Central memory CD8-positive, alpha-beta T cell (primary cell): ENCODE results near the gene PDCD4.
"Not testable (repeated sequence)": the region's sequence is repeated elsewhere in the genome, so short reads cannot be mapped to it uniquely, and the experiment has no call there.

ENCODE experiments used
- ATAC-seq: fragments of 150-1000 bp; cut with Tn5 transposase; replicated peaks from 2 replicates; pipeline ENCODE4 v1.10.0; 2022; ENCODE audit warnings: mild to moderate bottlenecking, moderate FRiP score, moderate number of reproducible peaks; ENCODE audit not compliant: poor library complexity, severe bottlenecking; ENCODE audit errors: extremely low read depth
- DNase-seq, 2 donors: peaks; one replicate each; pipeline ENCODE4 v3.0.0; 2021; ENCODE audit warnings: low spot score in 2 of 2
- H3K27ac Mint-ChIP-seq: one replicate; pipeline ENCODE4 v1.8.0; 2022; ENCODE audit warnings: low read depth, mild to moderate bottlenecking, moderate library complexity, mixed read lengths
- H3K27me3 Mint-ChIP-seq: one replicate; pipeline ENCODE4 v1.8.0; 2022; ENCODE audit warnings: mixed read lengths
- H3K36me3 Mint-ChIP-seq: one replicate; pipeline ENCODE4 v1.8.0; 2022; ENCODE audit warnings: mild to moderate bottlenecking, moderate library complexity, mixed read lengths; ENCODE audit not compliant: insufficient read depth
- H3K4me1 Mint-ChIP-seq: one replicate; pipeline ENCODE4 v1.8.0; 2022; ENCODE audit warnings: mixed read lengths
- H3K4me3 Mint-ChIP-seq: one replicate; pipeline ENCODE4 v1.8.0; 2022; ENCODE audit warnings: mild to moderate bottlenecking, moderate library complexity, mixed read lengths
- H3K9me3 Mint-ChIP-seq: one replicate; pipeline ENCODE4 v1.8.0; 2022; ENCODE audit warnings: mixed read lengths

The PDCD4 gene

DNA sequence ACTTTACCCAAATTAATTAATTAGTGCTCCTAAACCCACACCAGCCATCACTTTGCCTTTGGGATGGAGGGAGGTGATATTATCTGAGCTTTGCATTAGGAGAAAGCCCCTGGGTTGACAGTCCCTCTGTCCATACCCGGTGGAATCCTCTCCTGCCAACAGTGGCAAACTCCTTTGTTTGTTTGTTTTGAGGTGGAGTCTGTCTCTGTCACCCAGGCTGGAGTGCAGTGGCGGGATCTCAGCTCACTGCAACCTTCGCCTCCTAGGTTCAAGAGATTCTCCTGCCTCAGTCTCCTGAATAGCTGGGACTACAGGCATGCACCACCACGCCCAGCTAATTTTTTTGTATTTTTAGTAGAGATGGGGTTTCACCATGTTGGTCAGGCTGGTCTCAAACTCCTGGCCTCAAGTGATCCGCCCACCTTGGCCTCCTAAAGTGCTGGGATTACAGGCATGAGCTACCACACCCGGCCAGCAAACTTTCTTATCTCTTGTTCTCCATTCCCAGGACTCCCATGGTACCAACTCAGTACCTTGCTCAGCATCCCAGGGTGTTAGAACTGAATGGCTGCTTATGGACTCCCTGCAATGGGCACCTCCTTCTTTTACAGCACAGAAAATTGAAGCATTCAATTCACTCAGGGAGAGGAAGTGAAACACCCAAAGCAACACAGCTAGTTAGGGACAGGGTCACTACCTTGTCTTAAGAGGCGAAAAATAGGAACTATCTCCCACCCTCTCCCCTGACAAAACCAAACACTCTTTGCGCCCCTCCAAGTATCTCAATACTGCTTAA, 4.5 kb upstream of the PDCD4 start:
- peak overlapping the region; percentile 97 for H3K27ac Mint-ChIP-seq

DNA sequence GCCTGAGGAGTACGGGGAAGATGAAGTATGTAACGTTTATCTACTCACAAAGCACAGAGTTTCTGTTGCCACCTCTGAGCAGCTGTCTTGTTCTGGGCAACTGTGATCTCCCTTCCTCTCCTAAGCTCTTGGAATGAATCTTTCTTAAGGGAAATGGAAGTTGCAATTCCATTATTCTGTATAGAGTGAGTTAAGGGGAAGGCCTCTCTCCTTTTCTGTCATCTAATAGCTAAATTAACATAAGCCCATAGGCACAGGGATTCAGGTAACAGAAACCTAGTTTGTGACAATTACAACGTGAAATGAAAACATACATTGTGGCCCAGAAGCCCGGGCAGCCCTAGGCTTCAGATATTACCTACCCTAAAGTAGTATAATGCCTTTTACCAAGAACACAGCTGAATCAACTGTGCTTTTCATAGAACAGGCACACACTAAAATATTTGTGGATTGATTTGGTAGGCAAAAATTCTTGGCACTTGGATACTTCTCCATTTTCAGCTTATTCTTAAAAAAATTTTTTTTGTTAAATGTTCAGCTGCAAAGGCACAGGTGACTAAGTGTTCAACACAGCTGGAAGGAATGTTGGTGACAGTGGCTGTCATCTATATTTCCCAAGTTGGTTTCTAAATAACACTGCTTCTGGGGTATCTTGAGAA, 3.8 kb upstream of the PDCD4 start:
- Mint-ChIP-seq H3K36me3 (peaks cover 39% of the 10 kb centered on the region), H3K27ac (peak overlapping the region; percentile 97), H3K9me3 (no peaks in the 10 kb centered on the region), H3K4me1 (peaks cover 88% of the 10 kb centered on the region), H3K27me3 (no peaks in the 10 kb centered on the region), H3K4me3 (peak overlapping the region; percentile 78)
- DNase-seq (no peak), ATAC-seq (no peak)

More for the DNA sequence above, 4.5 kb upstream of the PDCD4 start:
- not testable (repeated sequence) for ATAC-seq, DNase-seq, H3K9me3 Mint-ChIP-seq, H3K27me3 Mint-ChIP-seq
- Mint-ChIP-seq H3K4me1 (peaks cover 94% of the 10 kb centered on the region), H3K36me3 (peaks cover 33% of the 10 kb centered on the region), H3K4me3 (peak overlapping the region; percentile 63)

DNA sequence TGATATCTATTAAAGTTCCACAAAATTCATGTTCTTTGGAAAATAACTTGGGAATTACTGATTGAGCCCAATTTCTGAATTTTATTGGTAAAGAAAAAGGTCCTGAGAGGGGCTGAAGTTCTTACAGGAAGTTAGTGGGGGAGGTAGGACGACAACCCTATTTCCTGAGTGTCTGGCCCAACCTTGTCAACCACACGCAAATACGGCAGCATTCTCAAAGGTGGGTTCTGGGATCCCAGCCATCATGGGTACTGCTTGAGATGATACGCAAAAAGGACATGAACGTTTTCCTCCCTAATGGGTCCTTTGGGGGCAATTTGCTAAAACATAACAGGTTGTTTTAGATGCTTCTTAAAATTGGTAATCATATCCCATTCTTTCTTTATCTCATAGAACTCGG, 2.7 kb upstream of the PDCD4 start:
- ATAC-seq: peak; percentile 26
- peaks cover 77% of the 10 kb centered on the region for H3K4me1 Mint-ChIP-seq
- peaks cover 43% of the 10 kb centered on the region for H3K36me3 Mint-ChIP-seq

GRCh38 chr10:110870823-110871297, 868 bp upstream of the PDCD4 start:
- Mint-ChIP-seq H3K4me1 (peaks cover 65% of the 10 kb centered on the region), H3K4me3 (peak overlapping the region; percentile 78), H3K36me3 (peaks cover 40% of the 10 kb centered on the region), H3K9me3 (no peaks in the 10 kb centered on the region), H3K27ac (peak overlapping the region; percentile 97), H3K27me3 (no peaks in the 10 kb centered on the region)
- ATAC-seq: no peak
- DNase-seq: no peak

More for the DNA sequence above, 2.7 kb upstream of the PDCD4 start:
- peak in 1 of 2 donors; percentile 62 for DNase-seq
- Mint-ChIP-seq H3K4me3 (peak overlapping the region; percentile 78), H3K27me3 (no peaks in the 10 kb centered on the region), H3K9me3 (no peaks in the 10 kb centered on the region), H3K27ac (peak overlapping the region; percentile 97)

DNA sequence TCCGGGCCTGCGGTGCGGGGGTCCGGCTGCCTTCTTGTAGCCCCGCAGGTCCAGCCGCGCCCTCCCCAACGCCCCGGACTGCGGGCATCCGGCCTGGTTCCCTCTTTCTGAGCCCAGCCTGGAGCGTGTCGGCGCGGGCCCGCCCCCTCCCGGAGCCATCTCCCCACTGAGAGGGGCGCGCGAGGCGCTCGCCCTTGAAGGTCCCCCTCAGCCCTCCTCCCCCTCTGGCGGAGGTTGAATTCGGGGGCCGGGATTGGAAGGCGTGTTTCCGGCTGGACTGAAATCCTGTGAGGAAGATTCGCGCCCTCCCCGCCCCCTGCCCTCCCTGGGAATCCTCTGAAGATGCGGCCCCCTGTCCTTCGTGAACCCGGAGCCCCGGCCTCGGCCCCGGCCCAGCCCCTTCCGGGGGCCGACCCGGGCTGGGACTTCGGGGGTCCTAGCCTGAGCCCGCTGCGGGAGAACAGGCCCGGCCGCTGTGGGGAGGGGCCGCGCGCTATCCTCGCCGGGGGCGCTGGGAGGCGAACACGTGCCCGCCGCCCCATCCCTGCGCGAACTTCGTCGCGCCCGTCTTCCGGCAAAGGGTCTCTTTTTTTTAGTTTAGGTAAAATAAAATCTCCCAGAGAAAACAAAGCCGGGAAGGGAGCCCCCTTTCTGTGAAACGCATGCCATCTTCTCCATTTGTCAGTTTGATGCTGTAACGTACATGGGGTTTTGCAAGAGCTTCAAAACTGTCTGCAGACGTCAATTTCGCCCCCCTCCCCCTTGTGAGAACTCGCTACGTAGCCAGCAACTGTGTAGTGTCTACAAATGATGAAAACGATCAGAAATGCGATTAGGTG, 636 bp downstream of the PDCD4 start:
- Mint-ChIP-seq H3K4me3 (peak overlapping the region; percentile 78), H3K27me3 (no peaks in the 10 kb centered on the region), H3K36me3 (peaks cover 41% of the 10 kb centered on the region), H3K9me3 (no peaks in the 10 kb centered on the region), H3K27ac (peak overlapping the region; percentile 97), H3K4me1 (peaks cover 60% of the 10 kb centered on the region)
- ATAC-seq (peak; percentile 77), DNase-seq (peak; percentile 64 to 88)

DNA sequence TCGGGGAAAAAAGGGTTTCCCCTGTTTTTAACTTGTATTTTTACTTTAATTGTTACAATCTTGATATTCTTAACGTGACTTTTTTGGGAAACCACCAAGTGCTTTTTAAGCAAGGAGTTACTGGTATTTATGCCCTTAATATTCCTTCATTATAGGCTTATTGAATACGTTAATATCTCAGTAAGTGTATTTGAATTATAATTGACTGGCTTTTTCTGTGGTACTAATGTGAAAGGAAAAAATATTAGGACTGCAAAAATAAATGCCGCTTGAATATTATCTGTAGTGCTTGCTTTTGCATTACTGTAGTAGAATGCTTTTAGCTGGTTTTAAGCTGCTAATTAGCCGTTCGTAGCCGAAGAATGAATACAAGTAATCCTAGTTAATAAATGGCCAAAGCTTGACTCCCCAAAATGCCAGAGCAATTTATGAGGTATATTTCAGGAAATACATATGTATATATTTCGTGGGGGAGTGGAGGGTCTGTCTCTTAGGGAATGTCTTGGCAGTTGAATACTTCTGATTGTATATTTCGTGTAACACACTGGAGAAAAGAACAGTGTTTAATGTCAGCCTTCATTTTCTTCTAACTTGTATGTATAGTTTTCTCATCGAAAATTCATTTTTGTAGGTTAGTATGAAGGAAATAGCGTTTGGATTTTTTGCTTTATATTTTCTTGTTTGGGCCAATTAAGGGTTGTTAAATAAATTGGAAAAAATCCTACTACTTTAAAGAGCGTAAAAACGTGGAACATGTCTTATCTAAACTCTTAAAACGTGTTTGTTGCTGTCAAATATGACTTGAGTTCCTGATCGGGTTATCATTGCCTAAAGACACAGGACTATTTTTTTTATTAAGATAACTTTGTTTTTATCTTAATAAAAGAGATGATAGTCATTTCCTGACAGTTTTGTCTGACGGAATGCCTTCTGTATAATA, 1.5 kb downstream of the PDCD4 start:
- Mint-ChIP-seq H3K4me3 (peak overlapping the region; percentile 78), H3K27ac (peak overlapping the region; percentile 97), H3K36me3 (peaks cover 38% of the 10 kb centered on the region), H3K9me3 (no peaks in the 10 kb centered on the region), H3K4me1 (peaks cover 60% of the 10 kb centered on the region), H3K27me3 (no peaks in the 10 kb centered on the region)
- DNase-seq (no peak), ATAC-seq (no peak)

DNA sequence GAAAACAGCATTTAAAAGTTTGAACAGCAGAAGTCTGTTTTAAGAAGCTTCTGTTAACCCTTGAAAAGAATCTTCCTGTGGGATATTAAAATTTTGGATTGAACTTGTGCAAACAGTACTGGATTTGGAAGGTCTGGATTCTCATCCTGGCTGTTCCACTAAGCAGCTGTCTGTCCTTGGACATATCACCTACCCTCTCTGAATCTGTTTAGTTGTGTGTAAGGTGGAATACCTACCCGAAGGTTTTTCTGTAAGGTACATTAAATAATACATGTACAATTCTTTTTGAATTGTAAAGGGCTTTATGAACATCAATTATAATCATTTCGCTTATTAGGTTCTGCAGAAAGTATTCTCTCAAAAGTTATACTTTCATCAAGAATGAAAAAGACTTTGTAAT, 2.2 kb downstream of the PDCD4 start:
- no peak for ATAC-seq
- Mint-ChIP-seq H3K27me3 (no peaks in the 10 kb centered on the region), H3K9me3 (no peaks in the 10 kb centered on the region), H3K27ac (peak overlapping the region; percentile 97), H3K36me3 (peaks cover 42% of the 10 kb centered on the region), H3K4me1 (peaks cover 60% of the 10 kb centered on the region), H3K4me3 (peak overlapping the region; percentile 78)
- DNase-seq: no peak

- Mint-ChIP-seq H3K27ac (peak overlapping the region; percentile 65), H3K36me3 (peaks cover 45% of the 10 kb centered on the region), H3K4me3 (peak overlapping the region; percentile 57), H3K27me3 (no peaks in the 10 kb centered on the region), H3K9me3 (no peaks in the 10 kb centered on the region), H3K4me1 (peaks cover 57% of the 10 kb centered on the region)
- DNase-seq (no peak), ATAC-seq (no peak)
Observed at GRCh38 chr10:110876000-110876399, 4.3 kb downstream of the PDCD4 start.

DNA sequence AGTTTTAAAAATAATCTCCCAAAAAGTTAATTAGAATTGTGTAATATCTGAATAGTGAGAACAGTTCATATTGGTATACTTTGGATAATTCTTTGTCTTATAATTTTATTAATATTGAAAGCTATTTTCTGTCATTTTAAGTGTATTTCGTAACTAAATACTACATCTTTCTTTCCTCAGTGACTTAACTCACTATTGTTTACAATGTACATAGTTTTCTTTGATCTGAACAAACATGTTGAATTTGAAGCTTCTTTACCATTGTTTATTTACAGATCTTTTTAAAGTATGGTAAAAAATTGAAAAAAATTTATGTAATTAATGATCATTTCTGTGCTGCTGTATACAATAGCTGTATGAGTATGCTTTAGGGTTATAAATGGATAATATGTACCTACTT, 5.1 kb downstream of the PDCD4 start:
- Mint-ChIP-seq H3K27me3 (no peaks in the 10 kb centered on the region), H3K4me3 (no peak overlapping the region), H3K9me3 (no peaks in the 10 kb centered on the region), H3K4me1 (peaks cover 54% of the 10 kb centered on the region), H3K36me3 (peaks cover 44% of the 10 kb centered on the region), H3K27ac (peak overlapping the region; percentile 39)
- DNase-seq: no peak
- no peak for ATAC-seq

- peak overlapping the region; percentile 31 for H3K4me3 Mint-ChIP-seq
- peaks cover 56% of the 10 kb centered on the region for H3K36me3 Mint-ChIP-seq
- peak overlapping the region; percentile 50 for H3K27ac Mint-ChIP-seq
- DNase-seq: no peak
- no peaks in the 10 kb centered on the region for H3K27me3 Mint-ChIP-seq
- no peak for ATAC-seq
- no peaks in the 10 kb centered on the region for H3K9me3 Mint-ChIP-seq
- H3K4me1 Mint-ChIP-seq: peaks cover 75% of the 10 kb centered on the region
Observed at GRCh38 chr10:110880012-110880411, 8.3 kb downstream of the PDCD4 start.

DNA sequence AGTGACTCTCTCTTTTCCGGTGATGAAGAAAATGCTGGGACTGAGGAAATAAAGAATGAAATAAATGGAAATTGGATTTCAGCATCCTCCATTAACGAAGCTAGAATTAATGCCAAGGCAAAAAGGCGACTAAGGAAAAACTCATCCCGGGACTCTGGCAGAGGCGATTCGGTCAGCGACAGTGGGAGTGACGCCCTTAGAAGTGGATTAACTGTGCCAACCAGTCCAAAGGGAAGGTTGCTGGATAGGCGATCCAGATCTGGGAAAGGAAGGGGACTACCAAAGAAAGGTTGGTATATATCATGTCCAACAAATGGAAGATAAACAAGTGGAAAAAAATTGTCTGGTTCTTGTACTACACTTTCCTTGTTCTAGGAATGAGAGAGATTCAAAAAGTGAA, 9.5 kb downstream of the PDCD4 start:
- H3K27me3 Mint-ChIP-seq: no peaks in the 10 kb centered on the region
- H3K4me1 Mint-ChIP-seq: peaks cover 73% of the 10 kb centered on the region

More for the DNA sequence above, 9.5 kb downstream of the PDCD4 start:
- peak overlapping the region; percentile 68 for H3K4me3 Mint-ChIP-seq
- peak overlapping the region; percentile 50 for H3K27ac Mint-ChIP-seq
- DNase-seq (no peak), ATAC-seq (no peak)
- no peaks in the 10 kb centered on the region for H3K9me3 Mint-ChIP-seq
- H3K36me3 Mint-ChIP-seq: peaks cover 56% of the 10 kb centered on the region
